RPMI8226 (cell line): Measurements from ENCODE around the gene CYB5RL.
A peak's percentile ranks its signal among the peaks of the same experiment; 100 is the strongest.
"Not testable (repeated sequence)": the region's sequence is repeated elsewhere in the genome, so short reads cannot be mapped to it uniquely, and the experiment has no call there.

Source experiments
- DNase-seq: peaks from one replicate; pipeline ENCODE4 v3.0.0-alpha.2; 2015

CYB5RL gene

GRCh38 chr1:54225986-54226559, 26.2 kb upstream of the CYB5RL start:
- DNase-seq, result no peak

DNA sequence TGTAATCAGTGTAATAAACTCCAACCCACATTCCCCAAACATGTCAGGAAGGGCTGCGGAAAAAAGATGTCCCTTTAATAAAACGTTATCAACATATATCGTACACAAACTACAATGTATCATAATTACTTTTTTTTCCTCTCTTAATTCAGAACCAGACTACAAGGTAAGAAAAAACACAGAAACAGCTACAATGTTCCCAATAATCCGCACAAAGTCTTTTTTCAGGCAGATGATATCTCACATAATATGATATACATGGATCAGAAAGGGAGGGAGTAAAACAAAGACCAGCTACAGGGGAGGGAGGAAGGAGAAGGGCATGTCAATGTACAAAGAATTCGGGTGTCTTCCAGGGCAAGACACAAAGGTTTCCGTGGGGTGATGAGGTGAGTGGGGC, 25.5 kb upstream of the CYB5RL start:
- DNase-seq, result no peak

DNA sequence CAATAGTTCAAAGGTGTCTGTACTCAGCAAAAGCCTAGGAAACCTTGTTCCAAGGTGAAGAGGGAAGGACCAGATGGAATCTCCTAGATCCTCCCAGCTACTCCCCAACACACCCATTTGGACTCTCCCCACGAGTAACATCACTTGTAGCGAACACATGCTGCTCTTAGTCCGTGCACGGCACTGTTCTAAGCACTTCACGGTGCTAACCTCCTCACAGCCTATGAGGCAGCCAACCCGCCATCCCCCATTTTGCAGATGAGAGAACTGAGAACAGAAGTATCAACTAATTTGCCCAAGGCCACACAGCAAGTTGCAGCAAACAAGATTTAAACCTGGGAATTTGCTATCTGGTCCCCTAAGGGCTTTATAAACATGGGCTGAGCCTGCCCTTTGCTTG, 24.4 kb upstream of the CYB5RL start:
- DNase-seq, result no peak

DNA sequence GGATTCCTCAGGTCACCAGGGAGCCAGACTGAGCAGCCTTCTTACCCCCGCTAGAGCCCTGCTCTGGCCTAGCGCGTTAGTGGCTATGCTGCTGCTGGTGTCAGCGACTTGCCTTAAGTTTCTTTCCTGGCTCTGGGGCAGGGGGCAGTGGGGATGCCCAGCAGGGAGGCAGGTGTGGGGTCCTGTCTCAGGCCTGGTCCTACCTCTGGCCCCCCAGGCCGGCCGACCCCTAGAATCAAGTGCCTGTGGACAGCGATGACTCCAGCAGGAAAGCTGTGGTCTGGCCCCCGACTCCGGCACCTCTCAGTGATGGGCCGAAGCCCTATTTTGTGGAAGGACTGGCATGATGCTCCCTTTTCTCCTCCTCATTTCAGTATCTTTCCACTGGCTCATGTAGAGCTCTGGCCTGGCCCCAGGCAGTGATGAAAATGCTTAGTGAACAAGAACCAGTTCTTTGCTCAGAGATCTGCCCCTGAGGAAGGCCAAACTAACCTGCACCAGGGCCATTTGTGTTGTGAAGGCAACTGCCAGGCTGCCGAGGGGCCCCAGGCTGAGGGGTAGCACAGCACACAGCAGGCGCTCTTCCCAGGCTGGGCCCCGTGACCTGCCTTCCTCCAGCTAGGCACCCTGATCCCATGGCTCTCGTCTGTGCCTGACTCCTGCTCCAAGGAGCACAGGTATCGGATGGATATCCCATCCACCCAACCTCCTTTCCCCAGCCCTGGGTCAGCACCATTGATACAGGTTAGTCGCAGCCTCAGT, 23.8 kb upstream of the CYB5RL start:
- DNase-seq, result no peak

DNA sequence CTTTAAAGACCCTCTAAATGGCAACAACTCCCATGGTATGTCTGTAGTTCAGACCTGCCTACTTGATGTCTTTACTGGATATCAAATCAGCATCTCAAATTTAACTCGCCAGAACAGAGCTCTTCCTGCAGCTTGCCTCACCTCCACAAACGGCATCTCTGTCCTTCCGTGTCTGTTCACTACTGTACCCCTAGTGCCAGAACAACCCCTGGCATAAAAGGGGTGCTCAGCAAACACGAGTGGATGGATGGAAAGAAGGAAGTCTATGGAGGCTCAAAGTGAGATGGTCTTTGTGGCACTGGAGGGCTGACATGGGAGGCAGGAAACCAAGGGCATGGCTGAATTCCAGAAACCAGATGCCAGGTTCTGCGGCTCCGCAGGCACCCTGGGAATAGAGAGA, 22.9 kb upstream of the CYB5RL start:
- DNase-seq, result no peak

- DNase-seq, result no peak
Measured at GRCh38 chr1:54221867-54222484, 22.1 kb upstream of the CYB5RL start.

DNA sequence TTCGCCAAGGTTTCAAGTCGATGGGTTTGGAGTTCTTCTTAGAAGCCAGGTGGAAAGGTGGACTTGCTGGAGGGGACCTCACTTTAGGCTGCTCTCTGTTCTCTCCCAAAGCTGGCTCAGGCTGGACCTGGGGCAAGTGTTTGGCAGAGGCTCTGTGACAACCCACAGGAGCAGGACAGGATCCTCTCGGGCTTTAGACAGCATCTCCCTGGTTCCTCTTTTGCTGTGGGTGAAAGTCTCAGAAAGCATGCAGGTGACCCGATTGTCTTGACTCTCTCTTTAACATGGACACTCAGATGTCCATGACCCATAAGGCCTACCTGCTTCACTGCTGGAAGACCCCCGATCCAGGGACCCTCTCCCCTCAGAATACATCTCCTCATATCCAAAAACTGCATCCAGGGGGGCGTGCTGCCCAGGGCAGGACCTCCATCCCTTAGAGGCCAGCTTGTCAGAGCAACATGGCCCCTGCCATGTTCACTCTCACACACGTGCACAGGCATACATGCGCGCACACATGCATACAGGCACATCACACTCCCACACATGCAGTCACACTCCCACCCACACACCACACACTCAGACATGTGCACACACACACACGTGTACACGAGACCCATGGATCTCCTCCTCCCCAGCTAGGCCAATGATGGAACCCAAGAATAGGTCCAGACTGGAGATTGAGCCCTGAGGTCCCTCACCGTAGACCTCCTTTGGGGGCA, 21.4 kb upstream of the CYB5RL start:
- DNase-seq, result no peak

DNA sequence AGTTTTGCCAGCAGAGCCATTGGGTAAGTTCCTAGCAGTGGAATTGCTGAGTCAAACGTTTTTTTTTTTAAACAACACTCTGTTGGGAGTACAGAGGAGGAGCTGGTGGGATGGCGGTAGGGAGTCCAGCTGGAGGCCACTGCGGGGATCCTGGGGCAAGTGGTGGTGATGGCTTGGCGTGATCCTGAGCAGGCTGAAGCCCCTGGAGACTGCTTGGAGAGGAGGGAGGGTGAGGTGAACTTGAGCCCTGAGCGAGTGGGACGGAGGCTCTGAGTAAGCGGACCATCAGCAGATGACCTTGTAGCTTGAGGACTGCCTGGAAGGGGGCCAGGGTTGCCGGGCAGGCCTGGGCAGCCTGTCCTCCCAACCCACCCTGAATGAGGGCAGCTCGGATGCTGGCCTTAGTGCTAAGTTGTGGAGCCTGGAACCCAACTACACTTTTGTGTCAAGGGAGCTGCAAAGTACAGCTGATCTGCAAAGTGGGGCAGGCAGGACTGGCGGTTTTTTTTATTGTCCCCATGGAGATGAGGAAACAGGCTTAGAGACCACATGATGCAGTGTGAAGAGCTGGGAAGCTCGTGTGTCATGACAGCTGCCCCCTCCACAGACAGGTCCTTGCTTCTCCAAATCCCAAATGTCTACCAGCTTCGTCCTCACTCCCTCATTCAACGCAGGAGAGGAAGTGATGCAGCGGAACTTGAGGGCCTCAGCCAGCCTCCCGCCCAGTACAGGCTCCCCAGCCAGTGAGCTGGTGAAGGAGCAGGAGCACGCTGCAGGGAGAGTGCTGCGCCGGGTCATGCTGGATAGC, 20.4 kb upstream of the CYB5RL start:
- no peak for DNase-seq

GRCh38 chr1:54219688-54220003, 19.8 kb upstream of the CYB5RL start:
- DNase-seq, result no peak

- no peak for DNase-seq
Measured at GRCh38 chr1:54218883-54219687, 19.3 kb upstream of the CYB5RL start.

DNA sequence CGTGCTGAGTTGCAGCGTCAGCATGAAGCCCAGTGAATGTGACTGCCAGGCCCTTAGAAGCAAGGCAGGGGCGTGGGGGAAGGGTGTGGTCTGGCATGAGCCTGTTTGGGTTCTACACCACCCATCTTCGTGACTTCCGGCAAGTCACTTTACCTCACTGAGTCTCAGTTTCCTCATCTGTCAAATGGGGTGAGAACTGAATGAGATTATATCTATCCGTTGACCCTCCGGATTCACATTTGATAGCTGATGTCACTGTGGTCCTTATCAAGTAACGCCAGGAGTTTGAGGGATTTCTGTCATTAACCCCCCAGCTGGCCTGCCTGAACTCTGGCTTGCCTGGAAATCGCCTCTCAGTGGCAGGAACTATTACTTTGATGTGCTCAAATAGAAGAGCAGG, 15.7 kb upstream of the CYB5RL start:
- DNase-seq, result no peak

DNA sequence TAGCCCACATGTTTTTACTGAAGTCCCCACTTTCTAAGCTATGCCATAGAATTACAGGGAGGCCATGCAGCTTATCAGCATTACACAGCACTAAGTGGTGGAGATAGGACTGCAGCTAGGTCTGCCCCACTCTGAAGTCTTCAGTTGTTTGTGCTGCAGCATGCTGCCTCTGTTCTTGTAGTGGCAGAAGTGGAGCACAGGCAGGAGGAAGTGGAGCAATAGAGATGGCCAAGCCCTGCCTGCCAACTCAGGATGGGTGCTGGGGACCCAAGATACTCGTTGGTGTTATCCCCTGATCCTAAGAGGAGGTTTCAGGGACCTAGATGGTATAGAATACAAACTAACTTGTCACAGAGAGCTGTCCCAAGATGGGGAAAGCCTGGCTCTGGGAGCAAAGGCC, 13.0 kb upstream of the CYB5RL start:
- DNase-seq, result no peak

DNA sequence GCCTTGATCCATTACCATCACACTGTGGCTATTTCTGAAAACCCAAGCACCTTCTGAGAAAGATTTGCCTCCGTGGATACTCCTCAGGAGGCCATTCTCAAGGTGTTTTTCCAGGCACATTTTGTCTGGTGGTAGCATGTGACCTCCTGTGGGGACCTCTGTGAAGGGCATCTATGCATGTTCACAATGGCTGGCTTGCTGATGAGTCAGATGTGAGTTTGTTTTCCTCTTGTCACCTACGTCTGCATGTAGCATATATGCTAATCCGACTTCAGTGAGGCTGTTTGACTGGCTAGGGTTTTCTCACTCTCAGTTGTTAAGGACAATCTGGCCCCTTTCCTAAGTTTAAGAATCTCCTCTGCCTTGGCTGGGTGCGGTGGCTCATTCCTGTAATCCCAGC, 8.1 kb upstream of the CYB5RL start:
- not testable (repeated sequence) for DNase-seq

- DNase-seq, result no peak
Measured at GRCh38 chr1:54207287-54207686, 7.5 kb upstream of the CYB5RL start.

- DNase-seq, result no peak
Measured at GRCh38 chr1:54204199-54204598, 4.4 kb upstream of the CYB5RL start.

GRCh38 chr1:54200519-54200997, 728 bp upstream of the CYB5RL start:
- no peak for DNase-seq

DNA sequence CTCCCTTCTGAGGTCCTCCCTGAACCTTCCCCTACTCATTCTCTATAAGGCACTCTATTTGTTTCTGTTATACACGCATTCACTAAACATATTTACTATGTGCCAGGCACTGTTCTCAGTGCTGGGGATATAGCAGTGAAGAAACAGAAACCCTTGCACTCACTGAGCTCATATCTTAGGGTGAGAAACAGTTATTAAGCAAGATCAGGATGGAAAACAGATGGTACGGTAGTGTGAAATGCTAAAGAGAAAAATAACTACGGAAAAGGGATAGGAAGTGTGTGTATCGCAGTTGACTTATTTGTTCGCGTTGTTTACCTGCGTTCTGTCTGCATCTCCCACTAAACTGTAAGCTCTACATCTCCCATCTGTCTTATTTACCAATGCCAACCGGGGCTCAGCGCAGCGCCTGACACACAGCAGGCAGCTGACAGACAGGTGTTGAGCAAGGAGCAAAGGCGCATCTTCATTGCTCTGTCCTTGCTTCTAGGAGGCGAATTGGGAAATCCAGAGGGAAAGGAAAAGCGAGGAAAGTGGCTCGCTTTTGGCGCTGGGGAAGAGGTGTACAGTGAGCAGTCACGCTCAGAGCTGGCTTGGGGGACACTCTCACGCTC, 572 bp downstream of the CYB5RL start:
- peak; percentile 44 for DNase-seq

DNA sequence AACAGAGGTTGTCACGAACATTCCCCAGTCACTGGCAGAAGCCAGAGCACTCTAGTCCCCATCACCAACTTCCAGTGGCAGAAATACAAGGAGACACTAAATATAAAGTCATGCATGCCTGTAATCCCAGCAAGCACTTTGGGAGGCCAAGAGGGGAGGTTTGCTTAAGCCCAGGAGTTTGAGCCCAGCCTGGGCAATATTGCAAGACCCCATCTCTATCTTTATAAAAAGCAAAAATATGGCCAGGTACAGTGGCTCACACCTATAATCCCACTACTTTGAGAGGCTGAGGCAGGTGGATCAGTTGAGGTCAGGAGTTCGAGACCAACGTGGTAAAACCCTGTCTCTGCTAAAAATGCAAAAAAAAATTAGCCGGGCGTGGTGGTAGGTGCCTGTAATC, 6.4 kb downstream of the CYB5RL start:
- no peak for DNase-seq

DNA sequence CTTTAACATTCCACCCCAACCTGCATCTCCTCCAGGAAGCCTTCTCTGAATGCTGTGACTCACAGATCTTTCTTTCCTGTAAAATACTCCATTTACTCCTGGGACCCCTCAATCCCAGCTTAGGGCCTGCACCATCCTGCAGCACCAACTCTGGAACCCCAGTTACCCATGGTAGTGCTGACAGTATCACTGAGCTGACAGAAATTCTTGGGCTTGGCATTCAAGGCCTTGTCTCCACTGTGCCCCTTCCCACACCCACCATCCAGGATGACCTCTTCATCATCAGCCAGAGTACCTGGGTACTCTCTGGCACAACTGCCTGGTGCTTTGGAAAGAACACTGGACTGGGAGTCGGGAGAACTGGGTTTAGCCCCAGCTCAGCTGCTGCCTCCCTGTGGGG, 8.3 kb downstream of the CYB5RL start:
- DNase-seq, result no peak

GRCh38 chr1:54190526-54190925, 9.3 kb downstream of the CYB5RL start:
- no peak for DNase-seq

DNA sequence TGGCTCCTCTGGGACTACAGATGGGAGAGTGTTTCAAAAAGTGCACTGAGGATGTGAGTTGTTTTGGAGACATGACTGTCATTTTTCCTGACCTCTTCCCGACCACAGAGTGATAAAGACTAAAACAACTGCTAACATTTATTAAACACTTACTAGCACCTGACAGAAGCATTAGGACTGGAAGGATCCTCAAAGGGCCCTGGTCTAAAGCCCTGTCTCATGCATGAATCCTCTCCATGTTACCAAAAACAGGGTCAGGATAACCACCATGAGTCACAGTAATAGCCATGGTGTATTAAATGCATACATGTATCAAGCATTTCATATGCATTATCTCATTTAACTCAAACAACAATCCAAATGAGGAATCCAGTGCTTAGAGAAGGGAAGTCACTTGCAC, 11.5 kb downstream of the CYB5RL start:
- no peak for DNase-seq

DNA sequence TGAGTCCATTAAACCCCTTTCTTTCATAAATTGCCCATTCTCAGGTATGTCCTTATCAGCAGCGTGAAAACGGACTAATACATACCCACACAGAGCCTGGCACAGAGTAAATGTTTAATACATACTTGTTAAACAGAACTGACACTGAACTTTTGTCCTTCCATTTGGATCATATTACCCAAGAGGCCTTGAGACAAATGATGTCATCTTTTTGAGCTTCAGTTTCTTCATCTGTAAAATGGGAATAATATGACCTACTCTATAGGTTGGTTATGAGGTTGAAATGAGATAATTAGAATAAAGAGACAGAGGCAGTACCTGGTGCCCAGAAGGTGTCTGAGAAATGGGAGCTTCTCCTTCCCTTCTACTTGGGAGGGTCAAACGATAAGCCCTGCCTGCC, 13.8 kb downstream of the CYB5RL start:
- no peak for DNase-seq
